HuH-7 (cell line): ENCODE results near the gene PHC1.

ENCODE experiments used
- DNase-seq: peaks from one replicate; pipeline ENCODE4 v3.0.0; 2011; ENCODE audit warnings: low spot score

Gene PHC1

DNA sequence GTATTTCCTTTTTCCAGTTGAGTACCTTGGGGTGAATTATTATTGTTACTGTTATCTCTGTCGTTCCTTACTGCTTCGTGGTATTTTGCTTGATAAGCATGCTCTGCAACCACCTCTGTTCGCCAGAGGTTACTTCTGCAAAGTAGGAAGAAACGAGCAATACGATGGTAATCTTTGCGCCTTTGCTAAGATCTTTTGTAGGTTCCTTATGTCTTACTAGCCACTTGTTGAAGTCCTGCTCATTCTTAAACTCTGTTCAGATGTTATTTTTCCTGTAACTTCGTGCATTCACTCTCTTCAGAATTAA, 35.9 kb downstream of the PHC1 start:
- no peak for DNase-seq

DNA sequence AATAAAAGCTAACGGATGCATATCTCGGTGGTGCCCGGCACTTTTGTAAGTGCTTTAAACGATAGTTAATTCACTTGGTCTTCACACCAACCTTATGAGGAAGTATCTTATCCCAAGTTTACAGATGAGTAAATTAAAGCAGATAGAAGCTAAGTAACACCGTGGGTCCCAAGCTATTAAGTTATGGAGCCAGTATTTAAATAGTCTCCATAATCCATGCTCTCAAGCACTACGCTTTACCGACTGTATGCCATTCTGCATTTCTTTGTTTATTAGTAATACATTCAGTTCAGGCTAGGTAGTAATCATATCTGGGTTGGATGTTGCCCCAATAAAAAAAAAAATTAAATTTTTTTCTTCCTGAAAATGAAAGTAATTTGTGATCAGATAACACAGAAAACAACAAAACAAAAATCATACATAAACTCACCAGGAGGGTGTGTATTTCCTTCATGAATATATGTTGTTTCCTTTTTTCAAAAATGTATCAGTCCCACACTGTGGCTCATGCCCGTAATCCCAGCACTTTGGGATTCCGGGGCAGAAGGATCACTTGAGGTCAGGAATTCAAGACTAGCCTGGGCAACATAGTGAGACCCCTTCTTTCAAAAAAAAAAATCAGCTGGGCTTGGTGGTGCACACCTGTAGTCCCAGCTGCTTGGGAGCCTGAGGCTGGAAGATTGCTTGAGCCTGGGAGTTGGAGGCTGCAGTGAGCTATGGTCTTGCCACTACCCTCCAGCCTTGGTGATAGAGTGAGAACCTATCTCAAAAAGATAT, 36.6 kb downstream of the PHC1 start:
- no peak for DNase-seq

DNA sequence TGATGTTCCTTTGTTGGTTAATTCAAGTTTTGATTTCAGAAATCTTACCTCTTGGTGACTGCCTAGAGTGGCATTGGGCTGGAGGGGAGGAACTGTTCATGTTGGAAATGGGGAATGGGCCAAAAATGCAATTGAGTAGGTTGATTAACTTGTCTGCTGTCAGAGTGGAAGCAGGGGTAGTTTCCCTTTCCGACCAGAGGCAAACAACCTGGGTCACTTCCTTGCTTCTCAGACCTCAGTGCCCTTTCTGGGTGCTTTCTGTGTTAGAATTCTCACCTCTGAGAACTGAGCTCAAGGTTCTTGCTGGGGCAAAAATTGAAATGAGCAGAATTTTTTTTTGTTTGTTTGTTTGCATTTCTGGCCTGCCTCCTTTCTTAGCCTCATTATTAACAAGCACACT, 37.4 kb downstream of the PHC1 start:
- no peak for DNase-seq

GRCh38 chr12:8953773-8954402, 39.6 kb downstream of the PHC1 start:
- no peak for DNase-seq

- DNase-seq: no peak
Observed at GRCh38 chr12:8956073-8956472, 41.8 kb downstream of the PHC1 start.

- DNase-seq: no peak
Observed at GRCh38 chr12:8956772-8957171, 42.5 kb downstream of the PHC1 start.

DNA sequence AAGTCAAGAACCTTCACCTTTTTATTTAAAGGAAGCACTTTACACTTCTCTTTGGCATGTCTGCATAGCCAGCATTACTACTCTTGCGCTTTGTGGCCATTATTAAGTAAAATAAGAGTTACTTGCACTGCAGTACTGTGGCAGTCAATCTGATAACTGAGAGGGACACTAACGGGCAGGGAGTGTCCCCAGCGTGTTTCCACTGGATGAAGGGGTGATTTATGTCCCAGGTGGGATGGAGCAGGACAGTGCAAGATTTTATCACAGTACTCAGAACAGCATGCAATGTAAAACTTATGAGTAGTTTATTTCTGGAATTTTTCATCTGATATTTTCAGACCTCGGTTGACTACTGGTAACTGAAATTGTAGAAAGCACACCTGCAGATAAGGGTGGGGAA, 43.3 kb downstream of the PHC1 start:
- DNase-seq: no peak

DNA sequence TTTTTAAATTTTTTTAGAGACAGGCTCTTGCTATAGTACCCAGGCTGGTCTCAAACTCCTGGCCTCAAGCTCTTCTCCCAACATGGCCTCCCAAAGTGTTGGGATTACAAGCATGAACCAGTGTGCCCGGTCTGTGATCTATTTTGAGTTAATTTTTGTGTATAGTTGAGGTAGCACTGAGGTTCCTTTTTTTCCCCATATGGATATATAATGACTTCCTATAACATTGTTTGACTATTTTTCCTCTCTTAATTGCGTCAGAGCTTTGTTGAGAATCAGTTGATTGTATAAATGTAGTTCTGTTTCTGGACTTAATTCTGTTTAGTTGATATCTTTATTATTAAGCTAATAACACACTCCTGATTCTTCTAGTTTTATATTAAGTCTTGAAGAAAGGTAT, 43.8 kb downstream of the PHC1 start:
- no peak for DNase-seq

DNA sequence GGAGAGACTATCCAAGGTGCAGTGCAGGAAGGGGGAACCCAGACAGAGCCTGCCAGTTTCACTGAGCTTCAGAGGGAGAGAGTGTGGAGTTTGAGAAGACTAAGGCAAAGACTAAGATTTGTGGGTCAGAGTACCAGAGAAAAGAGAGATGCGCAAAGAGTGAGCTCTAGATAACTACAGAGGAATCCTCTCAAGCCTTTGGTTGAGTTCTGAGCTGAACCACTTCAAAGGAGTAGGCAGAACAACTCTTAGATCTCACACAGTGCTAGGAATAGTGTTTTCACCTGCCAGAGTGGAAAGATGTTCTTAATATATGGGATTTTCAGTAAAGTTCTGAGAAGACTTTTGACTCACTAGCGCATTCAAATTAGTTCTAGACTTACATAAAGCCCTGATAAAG, 45.9 kb downstream of the PHC1 start:
- no peak for DNase-seq

GRCh38 chr12:8968761-8969160, 54.5 kb downstream of the PHC1 start:
- no peak for DNase-seq

DNA sequence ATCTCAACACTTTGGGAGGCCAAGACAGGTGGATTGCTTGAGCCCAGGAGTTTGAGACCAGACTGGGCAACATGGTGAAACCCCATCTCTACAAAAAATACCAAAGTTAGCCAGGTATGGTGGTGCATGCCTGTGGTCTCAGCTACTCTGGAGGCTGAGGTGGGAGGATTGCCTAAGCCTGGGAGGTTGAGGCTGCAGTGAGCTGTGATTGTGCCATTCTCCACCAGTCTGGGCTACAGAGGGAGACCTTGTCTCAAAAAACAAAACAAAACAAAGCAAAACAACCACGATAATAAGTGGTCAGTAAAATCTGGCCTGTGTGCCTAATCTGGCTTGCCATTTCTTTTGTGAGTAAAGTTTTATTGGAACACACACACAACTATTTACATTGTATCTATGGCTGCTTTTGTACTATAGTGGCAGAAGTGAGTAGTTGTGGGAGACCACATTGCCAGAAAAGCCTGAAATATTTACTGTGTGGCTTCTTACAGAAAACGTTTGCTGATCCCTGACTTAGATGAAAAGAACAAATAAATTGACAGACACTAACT, 55.6 kb downstream of the PHC1 start:
- no peak for DNase-seq

DNA sequence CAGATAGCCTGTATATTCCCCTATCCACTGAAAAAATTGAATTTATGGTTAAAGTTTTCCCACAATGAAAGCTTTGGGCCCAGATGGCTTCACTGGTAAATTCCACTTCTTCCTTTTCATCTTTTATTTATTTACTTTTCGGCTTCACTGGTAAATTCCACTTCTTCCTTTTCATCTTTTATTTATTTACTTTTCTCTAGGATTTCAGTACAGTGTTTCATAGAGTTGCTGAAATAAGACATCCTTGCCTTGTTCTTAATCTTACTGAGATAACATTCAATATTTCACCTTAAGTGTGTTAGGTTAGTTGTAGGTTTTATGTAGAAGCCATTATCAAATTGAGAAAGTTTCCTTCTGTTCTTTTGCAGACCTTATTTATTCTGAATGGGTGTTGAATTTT, 56.1 kb downstream of the PHC1 start:
- DNase-seq: no peak

GRCh38 chr12:8980137-8980536, 65.8 kb downstream of the PHC1 start:
- DNase-seq: no peak

DNA sequence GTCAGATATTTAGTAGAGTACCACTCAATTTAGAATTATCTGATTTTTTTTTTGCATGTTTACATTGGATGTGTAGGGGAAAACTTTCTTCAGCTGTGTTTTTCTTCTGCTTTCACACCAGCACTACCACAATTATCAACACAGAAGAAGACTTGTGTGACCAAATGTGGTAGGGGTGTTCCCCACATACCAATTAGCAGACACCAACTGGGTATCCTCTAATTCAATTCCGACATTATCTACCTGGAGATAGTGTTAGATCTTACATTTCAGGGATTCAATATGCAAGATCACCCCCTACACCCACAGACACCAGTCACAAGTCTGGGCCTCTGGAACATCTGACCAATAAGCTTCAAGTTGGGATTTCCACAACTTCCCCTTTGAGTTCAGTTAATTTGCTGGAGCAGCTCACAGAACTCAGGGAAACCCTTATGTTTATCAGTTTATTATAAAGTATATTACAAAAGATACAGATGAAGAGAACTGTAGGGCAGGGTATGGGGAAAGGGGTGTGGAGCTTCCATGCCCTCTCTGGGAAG, 71.0 kb downstream of the PHC1 start:
- no peak for DNase-seq

DNA sequence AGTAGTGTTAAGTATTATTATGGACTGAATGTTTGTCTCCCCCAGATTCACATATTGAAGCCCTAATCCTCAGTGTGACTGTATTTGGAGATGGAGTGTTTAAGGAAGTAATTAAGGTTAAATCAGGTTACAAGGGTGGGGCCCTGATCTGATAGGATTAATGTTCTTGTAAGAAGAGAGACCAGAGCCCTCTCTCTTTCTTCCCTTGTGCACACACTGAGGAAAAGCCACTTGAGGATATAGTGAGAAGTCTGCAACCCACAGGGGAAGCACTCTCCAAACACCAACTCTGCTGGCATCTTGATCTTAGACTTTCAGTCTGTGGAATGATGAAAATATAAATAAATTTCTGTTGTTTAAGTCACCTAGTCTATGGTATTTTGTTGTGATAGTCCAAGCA, 72.9 kb downstream of the PHC1 start:
- DNase-seq: no peak

DNA sequence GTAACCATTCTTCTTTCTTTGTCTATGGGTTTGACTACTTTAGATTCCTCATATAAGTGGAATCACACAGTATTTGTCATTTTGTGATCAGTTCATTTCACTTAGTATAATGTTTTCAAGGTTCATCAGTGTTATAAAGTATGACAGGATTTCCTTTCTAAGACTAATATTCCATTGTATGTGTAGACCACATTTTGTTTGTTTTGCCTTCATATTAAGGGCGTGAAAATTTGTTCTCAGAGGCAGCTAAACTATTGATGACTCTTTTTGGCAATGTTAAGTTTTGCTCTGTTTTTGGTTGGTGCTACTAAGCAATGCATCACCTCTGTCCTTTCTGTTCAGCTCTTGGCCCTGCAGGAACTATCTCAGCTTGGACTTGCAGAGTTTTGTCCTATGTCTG, 73.4 kb downstream of the PHC1 start:
- DNase-seq: no peak

- DNase-seq: no peak
Observed at GRCh38 chr12:8989413-8989812, 75.1 kb downstream of the PHC1 start, which contains the start of gene KLRG1. KLRG1 (plus strand) TSS chr12:8989546; CDS start chr12:8989636, 90 bp downstream.
